CD4-positive, alpha-beta T cell (primary cell): ENCODE measurements around the gene AKAP8. TPM values are rescaled to one million over a fixed set of nuclear protein-coding genes. Genes with fewer than 3 reads are reported as not detected.
"Not testable (repeated sequence)": the region's sequence is repeated elsewhere in the genome, so short reads cannot be mapped to it uniquely, and the experiment has no call there.

ENCODE experiments used
- ATAC-seq: fragments of 200-7000 bp; cut with Tn5 transposase; one replicate; pipeline ENCODE4 v1.10.0; 2022; ENCODE audit warnings: mild to moderate bottlenecking; ENCODE audit not compliant: poor library complexity
- CTCF ChIA-PET: fragments of 350-600 bp; sonication (Branson Sonifier 250); formaldehyde crosslinking; loops from one replicate; lab custom pipeline; 2021; ENCODE audit warnings: antibody characterized with exemption, inconsistent platforms; lab: Charles Lee
- POLR2A ChIA-PET: fragments of 350-600 bp; sonication (Branson Sonifier 250); formaldehyde crosslinking; loops from one replicate; lab custom pipeline; 2021; ENCODE audit warnings: antibody characterized with exemption, inconsistent platforms; lab: Charles Lee
- DNase-seq, 14 experiments: peaks; one replicate each; pipeline ENCODE4 v3.0.0-alpha.2; 2013 to 2020; ENCODE audit warnings: mixed read lengths in 2 of 14
- H3K27ac ChIP-seq, 2 donors: one replicate each; pipeline versions ENCODE4 v1.5.1 to v1.7.0; 2013; ENCODE audit warnings: low read length in 2 of 2, low read depth in 1 of 2, mild to moderate bottlenecking in 1 of 2
- H3K27me3 ChIP-seq, 2 experiments: 1 replicate in 1 of 2; 2 replicates in 1 of 2; pipeline versions ENCODE4 v1.6.1 to v1.7.0; 2013; ENCODE audit warnings: low read length in 2 of 2, control low read depth in 1 of 2, mild to moderate bottlenecking in 1 of 2, moderate library complexity in 1 of 2; ENCODE audit not compliant: insufficient read depth in 2 of 2, control insufficient read depth in 1 of 2
- H3K36me3 ChIP-seq: one replicate; pipeline ENCODE4 v1.6.1; 2013; ENCODE audit warnings: low read length, control low read depth; ENCODE audit not compliant: insufficient read depth
- H3K4me1 ChIP-seq: one replicate; pipeline ENCODE4 v1.6.1; 2013; ENCODE audit warnings: low read length, control low read depth; ENCODE audit not compliant: insufficient read depth
- H3K4me3 ChIP-seq: one replicate; pipeline ENCODE4 v1.5.1; 2013; ENCODE audit warnings: mild to moderate bottlenecking, low read length, moderate library complexity
- H3K9me3 ChIP-seq, 2 experiments: 1 replicate in 1 of 2; 2 replicates in 1 of 2; pipeline versions ENCODE4 v1.6.1 to v1.7.0; 2013; ENCODE audit warnings: low read length in 2 of 2, mild to moderate bottlenecking in 2 of 2, control low read depth in 1 of 2, moderate library complexity in 1 of 2; ENCODE audit not compliant: control insufficient read depth in 1 of 2, insufficient read depth in 1 of 2
- H3K27ac Mint-ChIP-seq: one replicate; pipeline ENCODE4 v1.8.0; 2020; ENCODE audit warnings: mixed read lengths
- H3K27me3 Mint-ChIP-seq: one replicate; pipeline ENCODE4 v1.8.0; 2021; ENCODE audit warnings: mixed read lengths
- H3K36me3 Mint-ChIP-seq: one replicate; pipeline ENCODE4 v1.8.0; 2021; ENCODE audit warnings: low read depth, mixed read lengths
- H3K4me1 Mint-ChIP-seq: one replicate; pipeline ENCODE4 v1.8.0; 2021; ENCODE audit warnings: low read depth, mixed read lengths
- H3K4me3 Mint-ChIP-seq: one replicate; pipeline ENCODE4 v1.8.0; 2020; ENCODE audit warnings: mild to moderate bottlenecking, mixed read lengths
- H3K9me3 Mint-ChIP-seq: one replicate; pipeline ENCODE4 v1.8.0; 2020; ENCODE audit warnings: mixed read lengths
- intact Hi-C, 2 experiments: fragments of 100-400 bp; cut with DNase I in 1 of 2; cut with micrococcal nuclease in 1 of 2; formaldehyde crosslinking; loops; one replicate each; pipeline versions ENCODE4 v1.15.1 to v1.9.0; 2023 to 2025; cut with DNase I, micrococcal nuclease
- total RNA-seq, 174 experiments: library from RNA in 2 of 174; stranded (reverse) in 2 of 174; gene quantifications; one replicate each; pipeline ENCODE4 v1.2.3 and lab custom pipeline; 2021 to 2026
- TF ChIP-seq, protein P1 (sequence below): fragments of 200-600 bp; IDR thresholded peaks from one replicate; pipeline ENCODE4 v1.8.0; 2022; ENCODE audit warnings: antibody characterized with exemption, mild to moderate bottlenecking

Gene AKAP8
- total RNA-seq, 2 experiments from 2014 or later, result 87.5 to 90.1 TPM

DNA sequence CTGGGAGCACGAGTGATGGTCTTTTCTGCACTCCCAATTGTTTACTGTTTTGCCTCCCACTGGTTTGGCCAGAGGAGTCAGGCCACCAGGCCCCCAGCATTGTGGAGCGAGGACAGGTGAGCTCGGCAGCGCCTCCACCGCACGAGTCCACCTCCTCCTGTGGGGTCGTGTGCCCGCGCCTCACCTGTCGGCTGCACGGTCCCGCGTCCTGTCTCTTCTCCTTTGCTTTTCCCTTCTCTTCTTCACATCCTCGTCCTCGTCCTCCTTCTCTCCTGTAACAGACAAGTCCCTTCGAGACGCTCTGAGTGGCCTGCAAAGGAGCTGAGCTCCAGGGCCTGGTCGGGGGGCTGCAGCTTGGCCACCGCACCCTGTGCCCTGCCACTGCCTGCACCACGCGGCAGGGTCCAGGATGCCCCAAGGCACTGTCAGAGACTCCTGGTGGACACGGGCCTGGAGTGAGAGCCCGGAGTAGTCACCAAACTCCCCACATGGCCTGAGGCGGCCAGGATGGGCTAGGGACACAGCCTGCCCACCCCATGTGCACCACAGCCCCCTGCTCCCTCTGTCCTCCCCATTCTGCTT lies 11.4 kb downstream of the AKAP8 start:
- TF ChIP-seq, protein P1, sequence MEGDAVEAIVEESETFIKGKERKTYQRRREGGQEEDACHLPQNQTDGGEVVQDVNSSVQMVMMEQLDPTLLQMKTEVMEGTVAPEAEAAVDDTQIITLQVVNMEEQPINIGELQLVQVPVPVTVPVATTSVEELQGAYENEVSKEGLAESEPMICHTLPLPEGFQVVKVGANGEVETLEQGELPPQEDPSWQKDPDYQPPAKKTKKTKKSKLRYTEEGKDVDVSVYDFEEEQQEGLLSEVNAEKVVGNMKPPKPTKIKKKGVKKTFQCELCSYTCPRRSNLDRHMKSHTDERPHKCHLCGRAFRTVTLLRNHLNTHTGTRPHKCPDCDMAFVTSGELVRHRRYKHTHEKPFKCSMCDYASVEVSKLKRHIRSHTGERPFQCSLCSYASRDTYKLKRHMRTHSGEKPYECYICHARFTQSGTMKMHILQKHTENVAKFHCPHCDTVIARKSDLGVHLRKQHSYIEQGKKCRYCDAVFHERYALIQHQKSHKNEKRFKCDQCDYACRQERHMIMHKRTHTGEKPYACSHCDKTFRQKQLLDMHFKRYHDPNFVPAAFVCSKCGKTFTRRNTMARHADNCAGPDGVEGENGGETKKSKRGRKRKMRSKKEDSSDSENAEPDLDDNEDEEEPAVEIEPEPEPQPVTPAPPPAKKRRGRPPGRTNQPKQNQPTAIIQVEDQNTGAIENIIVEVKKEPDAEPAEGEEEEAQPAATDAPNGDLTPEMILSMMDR, result no peak
- DNase-seq (no peak), ATAC-seq (no peak)
- Histone ChIP-seq H3K27ac (no peak overlapping the region), H3K9me3 (no peaks in the 10 kb centered on the region), H3K4me1 (no peaks in the 10 kb centered on the region), H3K27me3 (no peaks in the 10 kb centered on the region), H3K4me3 (no peak overlapping the region), H3K36me3 (peaks cover 83% of the 10 kb centered on the region)
- peaks cover 86% of the 10 kb centered on the region for H3K36me3 Mint-ChIP-seq
- no peaks in the 10 kb centered on the region for H3K9me3 Mint-ChIP-seq
- no peak overlapping the region for H3K27ac Mint-ChIP-seq
- H3K27me3 Mint-ChIP-seq, result no peaks in the 10 kb centered on the region
- H3K4me3 Mint-ChIP-seq, result no peak overlapping the region
- no peaks in the 10 kb centered on the region for H3K4me1 Mint-ChIP-seq
- POLR2A ChIA-PET, result no interaction called here
- intact Hi-C loops, result no loop called here
- CTCF ChIA-PET, result no interaction called here

DNA sequence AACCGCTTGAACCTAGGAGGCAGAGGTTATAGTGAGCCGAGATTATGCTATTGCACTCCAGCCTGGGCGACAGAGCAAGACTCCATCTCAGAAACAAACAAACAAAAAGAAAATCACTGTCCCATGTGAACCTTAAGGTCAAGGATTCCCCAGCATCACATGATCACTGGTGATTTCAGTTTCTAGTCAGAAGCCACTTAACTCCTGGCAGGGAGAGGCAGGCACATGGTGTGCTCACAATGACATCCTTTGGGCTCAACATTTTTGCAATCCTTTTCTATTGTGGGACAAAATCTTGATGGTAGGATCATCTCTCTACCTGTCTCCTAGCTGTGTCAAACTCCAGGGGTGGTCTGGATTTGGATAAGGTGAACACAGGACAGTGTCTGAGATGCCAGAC lies 12.1 kb downstream of the AKAP8 start:
- DNase-seq, result no peak
- Mint-ChIP-seq H3K27ac (no peak overlapping the region), H3K9me3 (no peaks in the 10 kb centered on the region), H3K4me3 (no peak overlapping the region), H3K27me3 (no peaks in the 10 kb centered on the region), H3K4me1 (no peaks in the 10 kb centered on the region), H3K36me3 (peaks cover 82% of the 10 kb centered on the region)
- Histone ChIP-seq H3K27ac (no peak overlapping the region), H3K4me3 (no peak overlapping the region), H3K27me3 (no peaks in the 10 kb centered on the region), H3K9me3 (no peaks in the 10 kb centered on the region), H3K36me3 (peaks cover 76% of the 10 kb centered on the region), H3K4me1 (no peaks in the 10 kb centered on the region)
- intact Hi-C loops, result no loop called here
- POLR2A ChIA-PET, result interaction anchor here (0.6 kb wide), 1 partner anchor 964 kb away, joined by 3 read pairs; no protein-coding TSS in a partner anchor
- CTCF ChIA-PET, result no interaction called here
- no peak for ATAC-seq
- TF ChIP-seq, protein P1, result no peak

DNA sequence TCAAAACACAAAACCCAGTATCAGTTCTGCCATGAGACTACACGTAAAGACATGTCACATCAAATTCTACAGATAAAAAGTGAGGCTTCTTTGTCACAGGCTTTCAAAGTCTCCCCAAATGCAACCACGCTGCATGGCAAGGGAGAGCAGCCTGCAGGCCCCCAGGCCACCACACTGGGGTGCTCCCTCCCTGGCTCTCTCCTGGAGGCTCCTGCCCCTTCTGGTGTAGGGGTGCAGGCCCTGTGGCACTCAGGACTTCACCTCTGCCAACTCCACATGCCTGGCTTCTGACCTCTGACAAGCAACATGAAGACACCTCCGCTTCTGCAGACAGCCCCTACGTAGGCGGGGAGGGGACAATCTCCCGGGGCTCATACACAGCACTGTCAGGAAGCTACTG lies 14.3 kb downstream of the AKAP8 start:
- TF ChIP-seq, protein P1, result no peak
- no peaks in the 10 kb centered on the region for H3K4me1 Mint-ChIP-seq
- CTCF ChIA-PET, result no interaction called here
- H3K9me3 Mint-ChIP-seq, result no peaks in the 10 kb centered on the region
- H3K36me3 Mint-ChIP-seq, result peaks cover 81% of the 10 kb centered on the region
- no peaks in the 10 kb centered on the region for H3K9me3 ChIP-seq
- DNase-seq, result no peak
- intact Hi-C loops, result no loop called here
- no peak overlapping the region for H3K27ac Mint-ChIP-seq
- POLR2A ChIA-PET, result interaction anchor here (1.0 kb wide), 1 partner anchor 14 kb away, joined by 3 read pairs; the partner anchor contains the start of gene AKAP8
- no peak for ATAC-seq
- H3K4me1 ChIP-seq, result peaks cover 8% of the 10 kb centered on the region
- H3K27ac ChIP-seq, result no peak overlapping the region
- no peak overlapping the region for H3K4me3 Mint-ChIP-seq
- no peaks in the 10 kb centered on the region for H3K27me3 Mint-ChIP-seq
- peaks cover 72% of the 10 kb centered on the region for H3K36me3 ChIP-seq
- H3K27me3 ChIP-seq, result no peaks in the 10 kb centered on the region
- no peak overlapping the region for H3K4me3 ChIP-seq

DNA sequence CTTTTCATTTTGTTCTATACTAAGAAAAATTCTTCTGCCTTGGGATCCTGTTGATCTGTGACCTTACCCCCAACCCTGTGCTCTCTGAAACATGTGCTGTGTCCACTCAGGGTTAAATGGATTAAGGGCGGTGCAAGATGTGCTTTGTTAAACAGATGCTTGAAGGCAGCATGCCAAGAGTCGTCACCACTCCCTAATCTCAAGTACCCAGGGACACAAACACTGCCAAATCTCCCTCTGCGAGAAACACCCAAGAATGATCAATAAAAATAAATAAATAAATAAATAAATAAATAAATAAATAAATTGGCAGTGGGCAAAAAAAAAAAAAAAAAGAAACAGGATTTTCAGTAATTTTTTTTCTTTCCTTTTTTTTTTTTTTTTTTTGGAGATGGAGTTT lies 15.8 kb downstream of the AKAP8 start:
- peaks cover 70% of the 10 kb centered on the region for H3K36me3 ChIP-seq
- intact Hi-C loops, H3K4me3 ChIP-seq, H3K9me3 Mint-ChIP-seq, H3K9me3 ChIP-seq, CTCF ChIA-PET, H3K27me3 Mint-ChIP-seq, ATAC-seq, H3K27ac ChIP-seq, H3K4me3 Mint-ChIP-seq, H3K4me1 ChIP-seq, POLR2A ChIA-PET, DNase-seq, H3K4me1 Mint-ChIP-seq, H3K27me3 ChIP-seq: not testable (repeated sequence)
- peak overlapping the region; percentile 47 for H3K27ac Mint-ChIP-seq
- H3K36me3 Mint-ChIP-seq, result peaks cover 79% of the 10 kb centered on the region

DNA sequence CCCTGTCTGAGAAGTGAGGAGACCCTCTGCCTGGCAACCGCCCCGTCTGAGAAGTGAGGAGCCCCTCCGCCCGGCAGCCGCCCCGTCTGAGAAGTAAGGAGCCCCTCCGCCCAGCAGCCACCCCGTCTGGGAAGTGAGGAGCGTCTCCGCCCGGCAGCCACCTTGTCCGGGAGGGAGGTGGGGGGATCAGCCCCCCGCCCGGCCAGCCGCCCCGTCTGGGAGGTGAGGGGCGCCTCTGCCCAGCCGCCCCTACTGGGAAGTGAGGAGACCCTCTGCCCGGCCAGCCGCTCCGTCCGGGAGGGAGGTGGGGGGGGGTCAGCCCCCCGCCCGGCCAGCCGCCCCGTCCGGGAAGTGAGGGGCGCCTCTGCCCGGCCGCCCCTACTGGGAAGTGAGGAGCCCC lies 16.5 kb downstream of the AKAP8 start:
- H3K27ac Mint-ChIP-seq, intact Hi-C loops: not testable (repeated sequence)
- H3K36me3 Mint-ChIP-seq, result peaks cover 79% of the 10 kb centered on the region

More for the DNA sequence above, 16.5 kb downstream of the AKAP8 start:
- H3K9me3 Mint-ChIP-seq, ATAC-seq, H3K27me3 Mint-ChIP-seq, DNase-seq, H3K4me3 Mint-ChIP-seq, H3K4me1 ChIP-seq, H3K4me1 Mint-ChIP-seq, H3K27me3 ChIP-seq, POLR2A ChIA-PET, H3K27ac ChIP-seq, H3K9me3 ChIP-seq, H3K4me3 ChIP-seq, CTCF ChIA-PET: not testable (repeated sequence)
- H3K36me3 ChIP-seq, result peaks cover 70% of the 10 kb centered on the region
